ENCODE data around the gene DOK7. TPM values are rescaled to one million over a fixed set of nuclear protein-coding genes. Genes with fewer than 3 reads are reported as not detected.
"Not testable (repeated sequence)": the region's sequence is repeated elsewhere in the genome, so short reads cannot be mapped to it uniquely, and the experiment has no call there.

DOK7 gene
- total RNA-seq, 1 donor from 2014 or later: under 0.01 TPM

GRCh38 chr4:3527101-3527913, 64.2 kb downstream of the DOK7 start:
- no peak for DNase-seq (ENCODE audit: low spot score in 2 of 2)
- FAIRE-seq: no peak

GRCh38 chr4:3527914-3528876, 65.1 kb downstream of the DOK7 start:
- DNase-seq (ENCODE audit: low spot score in 2 of 2) (no peak), FAIRE-seq (no peak)

GRCh38 chr4:3529363-3529762, 66.3 kb downstream of the DOK7 start:
- DNase-seq (ENCODE audit: low spot score in 2 of 2) (no peak), FAIRE-seq (no peak)

GRCh38 chr4:3530051-3530450, 66.9 kb downstream of the DOK7 start:
- FAIRE-seq (no peak), DNase-seq (ENCODE audit: low spot score in 2 of 2) (no peak)

- no peak for DNase-seq (ENCODE audit: low spot score in 2 of 2)
Observed at GRCh38 chr4:3530663-3531254, 67.7 kb downstream of the DOK7 start.

GRCh38 chr4:3531318-3531878, 68.3 kb downstream of the DOK7 start:
- DNase-seq (ENCODE audit: low spot score in 2 of 2): no peak
- no peak for FAIRE-seq

More at GRCh38 chr4:3530663-3531254, 67.7 kb downstream of the DOK7 start:
- FAIRE-seq: no peak

GRCh38 chr4:3531879-3532750, 69.0 kb downstream of the DOK7 start, which contains the start of gene LRPAP1:
LRPAP1 (minus strand) TSS chr4:3532422; CDS start chr4:3532412, 10 bp downstream.
- no peak for FAIRE-seq
- DNase-seq (ENCODE audit: low spot score in 2 of 2): peak; percentile 100

GRCh38 chr4:3532751-3533422, 69.8 kb downstream of the DOK7 start:
- no peak for FAIRE-seq
- no peak for DNase-seq (ENCODE audit: low spot score in 2 of 2)

GRCh38 chr4:3533423-3533820, 70.3 kb downstream of the DOK7 start:
- FAIRE-seq: no peak
- no peak for DNase-seq (ENCODE audit: low spot score in 2 of 2)

GRCh38 chr4:3535812-3536211, 72.7 kb downstream of the DOK7 start:
- not testable (repeated sequence) for DNase-seq (ENCODE audit: low spot score in 2 of 2); FAIRE-seq

GRCh38 chr4:3538906-3539305, 75.8 kb downstream of the DOK7 start:
- not testable (repeated sequence) for FAIRE-seq; DNase-seq (ENCODE audit: low spot score in 2 of 2)

- FAIRE-seq; DNase-seq (ENCODE audit: low spot score in 2 of 2): not testable (repeated sequence)
Observed at GRCh38 chr4:3543415-3543814, 80.3 kb downstream of the DOK7 start.

Other genes with a start within 250 kb of the DOK7 start
- gene MSANTD1, start 214.1 kb upstream of the DOK7 start, total RNA-seq: 6.5 TPM
- gene RGS12, start 170.3 kb upstream of the DOK7 start, total RNA-seq: 72.2 TPM
- gene HGFAC, start 21.3 kb upstream of the DOK7 start, total RNA-seq: 1.6 TPM
- 13.5 TPM for gene LRPAP1, start 69.1 kb downstream of the DOK7 start, total RNA-seq